ENCODE data around the gene DEFB112.

The DEFB112 gene

GRCh38 chr6:50049829-50050228 is at the start of gene DEFB112:
DEFB112 (minus strand) TSS chr6:50049929; CDS start chr6:50049869, 60 bp downstream.
- Histone ChIP-seq H3K27me3 (no peaks in the 10 kb centered on the region), H3K4me1 (no peaks in the 10 kb centered on the region), H3K9me3 (no peaks in the 10 kb centered on the region), H3K4me3 (no peak within 1 kb of the TSS), H3K36me3 (no peaks in the 10 kb centered on the region), H3K27ac (no peak within 1 kb of the TSS)
- intact Hi-C loops (cut with DNase I; ENCODE audit: low total_unique reads), result no loop called here
- no peak for DNase-seq
- no peak for TF ChIP-seq CTCF (IDR thresholded peaks at IDR 0.05)

- intact Hi-C loops (cut with DNase I; ENCODE audit: low total_unique reads), result no loop called here
- Histone ChIP-seq H3K27me3 (no peaks in the 10 kb centered on the region), H3K36me3 (no peaks in the 10 kb centered on the region), H3K4me3 (no peak overlapping the region), H3K27ac (no peak overlapping the region), H3K4me1 (no peaks in the 10 kb centered on the region), H3K9me3 (no peaks in the 10 kb centered on the region)
- no peak for DNase-seq
- TF ChIP-seq CTCF (IDR thresholded peaks at IDR 0.05), result no peak
These were observed 48.9 kb upstream of the DEFB112 start for GRCh38 chr6:50098641-50098993.

GRCh38 chr6:50097966-50098640 is 48.4 kb upstream of the DEFB112 start:
- H3K27ac ChIP-seq, result no peak overlapping the region
- H3K4me1 ChIP-seq, result no peaks in the 10 kb centered on the region
- no peak for DNase-seq
- H3K9me3 ChIP-seq, result no peaks in the 10 kb centered on the region
- H3K27me3 ChIP-seq, result no peaks in the 10 kb centered on the region
- H3K36me3 ChIP-seq, result no peaks in the 10 kb centered on the region
- H3K4me3 ChIP-seq, result no peak overlapping the region
- no peak for TF ChIP-seq CTCF (IDR thresholded peaks at IDR 0.05)
- intact Hi-C loops (cut with DNase I; ENCODE audit: low total_unique reads), result no loop called here

GRCh38 chr6:50096296-50096695 is 46.6 kb upstream of the DEFB112 start:
- Histone ChIP-seq H3K27me3 (no peaks in the 10 kb centered on the region), H3K36me3 (no peaks in the 10 kb centered on the region), H3K4me3 (no peak overlapping the region), H3K27ac (no peak overlapping the region), H3K4me1 (no peaks in the 10 kb centered on the region), H3K9me3 (no peaks in the 10 kb centered on the region)
- TF ChIP-seq CTCF (IDR thresholded peaks at IDR 0.05), result no peak
- no peak for DNase-seq
- intact Hi-C loops (cut with DNase I; ENCODE audit: low total_unique reads), result no loop called here

GRCh38 chr6:50093938-50094272 is 44.2 kb upstream of the DEFB112 start:
- no peaks in the 10 kb centered on the region for H3K9me3 ChIP-seq
- no peak for DNase-seq
- no peaks in the 10 kb centered on the region for H3K4me1 ChIP-seq
- no peaks in the 10 kb centered on the region for H3K36me3 ChIP-seq
- H3K27me3 ChIP-seq, result no peaks in the 10 kb centered on the region
- H3K4me3 ChIP-seq, result no peak overlapping the region
- TF ChIP-seq CTCF (IDR thresholded peaks at IDR 0.05), result no peak
- intact Hi-C loops (cut with DNase I; ENCODE audit: low total_unique reads), result no loop called here
- no peak overlapping the region for H3K27ac ChIP-seq

All from tibial artery (tissue), 4 donors.